Activated CD4-positive, CD25-positive, alpha-beta regulatory T cell (primary cell): ENCODE data around the gene FSHR.

Source experiments
- DNase-seq, 4 experiments: peaks; one replicate each; lab custom pipeline; 2025; lab: John Stamatoyannopoulos, UW

The FSHR gene

DNA sequence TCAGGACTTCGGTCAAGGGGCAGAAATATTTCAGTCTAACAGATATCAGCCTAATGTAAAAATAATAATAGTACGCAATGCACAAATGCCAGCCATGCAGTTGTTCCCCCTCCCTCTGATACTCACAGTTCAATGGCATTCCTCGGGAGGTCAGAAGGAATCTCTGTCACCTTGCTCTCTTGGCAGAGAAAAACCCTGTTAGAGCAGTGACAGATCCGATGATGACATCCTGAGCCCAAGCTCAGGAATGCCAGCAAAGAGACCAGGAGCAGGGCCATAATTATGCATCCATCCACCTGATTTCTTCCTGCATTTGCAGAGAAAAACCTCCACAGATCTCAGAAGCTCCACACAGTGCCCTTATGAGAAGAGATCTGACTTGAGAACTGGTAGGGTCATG is at the start of gene FSHR:
Gene FSHR (minus strand): TSS at position 376 of the 400 bp plus-strand sequence. CDS start 98 bp downstream, at position 278.
- no peak for DNase-seq

DNA sequence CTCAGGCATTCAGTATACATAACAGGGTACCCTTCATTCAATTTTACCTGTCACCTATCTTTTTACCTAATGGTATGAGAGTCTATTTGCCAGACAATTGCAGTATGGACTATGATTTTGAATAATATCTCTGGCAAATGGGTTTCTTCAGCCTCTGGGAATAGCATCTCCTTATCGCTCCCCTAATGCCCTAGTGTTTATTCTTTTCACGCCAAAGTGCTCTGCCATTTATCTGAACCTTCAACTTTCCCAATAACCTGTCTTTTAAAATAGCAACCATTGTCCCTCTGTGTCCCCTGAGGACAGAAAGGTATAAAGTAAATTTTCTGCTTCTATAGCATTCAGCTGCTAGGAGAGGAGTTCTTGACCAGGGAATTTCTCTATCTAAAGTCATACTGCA is 45.0 kb upstream of the FSHR start:
- DNase-seq = no peak

GRCh38 chr2:49194701-49195100 is 40.4 kb upstream of the FSHR start:
- DNase-seq = no peak

DNA sequence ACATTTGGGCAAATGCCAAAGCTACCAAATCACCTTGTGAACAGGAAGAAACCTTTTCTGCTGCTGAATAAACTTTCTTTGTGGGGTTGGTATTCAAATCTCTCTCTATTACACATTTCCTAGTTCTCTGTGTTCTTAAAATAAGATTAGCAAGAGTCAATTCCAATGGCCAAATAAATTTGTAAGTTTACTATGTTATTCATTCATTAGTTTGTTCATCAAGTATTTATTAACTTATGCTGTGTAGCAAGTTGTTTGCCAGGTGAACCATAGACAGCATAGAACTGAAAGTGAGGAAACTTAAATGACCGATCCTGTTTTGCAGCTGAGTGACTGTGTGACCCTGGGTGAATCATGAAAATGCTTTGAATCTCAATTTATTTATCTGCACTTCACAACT is 37.7 kb upstream of the FSHR start:
- DNase-seq = no peak

DNA sequence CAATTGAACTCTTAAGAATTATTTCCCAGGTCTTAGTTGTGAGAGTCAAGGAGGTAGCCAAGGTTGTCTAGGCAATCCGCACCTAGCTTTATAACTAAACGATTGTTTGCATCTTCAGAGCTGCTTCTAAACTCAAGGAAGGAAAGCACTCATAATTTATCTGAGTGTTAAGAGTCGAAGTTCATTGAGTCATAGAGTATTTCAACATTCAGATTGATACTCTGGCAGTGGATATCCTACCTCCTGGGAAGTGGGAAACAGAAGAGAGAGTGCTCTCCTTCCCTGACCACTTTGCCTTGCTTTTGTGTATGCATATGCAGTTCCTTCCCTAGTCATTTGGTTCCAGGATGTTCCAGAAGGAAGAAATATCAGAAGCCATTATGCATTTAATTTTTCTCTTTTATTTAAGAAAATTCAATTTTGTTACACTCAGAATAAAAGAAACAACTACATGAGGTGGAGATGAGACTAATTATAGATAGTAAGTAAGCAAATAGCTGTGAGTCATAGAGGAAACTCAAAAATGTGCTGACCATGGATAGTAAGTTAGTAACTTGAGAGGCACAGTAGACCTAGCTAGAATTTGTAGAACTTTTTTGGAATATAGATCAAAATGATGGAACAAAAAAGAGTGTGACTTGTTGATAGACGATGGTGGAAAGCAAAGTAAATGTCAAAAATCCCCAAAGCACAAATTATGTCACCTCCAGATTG is 35.4 kb upstream of the FSHR start:
- DNase-seq = no peak

DNA sequence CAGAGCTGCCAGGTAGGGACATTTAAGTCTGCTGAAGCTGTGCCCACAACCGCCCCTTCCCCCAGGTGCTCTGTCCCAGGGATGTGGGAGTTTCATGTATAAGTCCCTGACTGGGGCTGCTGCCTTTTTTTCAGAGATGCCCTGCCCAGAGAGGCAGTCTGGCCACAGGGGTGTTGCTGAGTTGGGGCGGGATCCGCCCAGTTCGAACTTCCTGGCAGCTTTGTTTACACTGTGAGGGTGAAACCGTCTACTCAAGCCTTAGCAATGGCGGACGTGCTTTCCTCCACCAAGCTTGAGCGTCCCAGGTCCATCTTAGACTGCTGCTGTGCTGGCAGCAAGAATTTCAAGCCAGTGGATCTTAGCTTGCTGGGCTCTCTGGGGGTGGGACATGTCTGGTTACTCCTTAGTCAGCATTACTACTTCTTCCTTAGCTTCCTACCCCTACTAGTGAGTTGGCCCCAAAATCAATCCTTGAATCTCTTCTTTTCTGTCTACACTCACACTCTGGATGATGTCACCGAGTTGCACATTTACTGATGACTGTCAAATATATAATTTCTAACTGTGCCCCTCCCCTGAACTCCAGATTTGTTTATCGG is 31.8 kb upstream of the FSHR start:
- DNase-seq = no peak

- DNase-seq = no peak
Measured at GRCh38 chr2:49178656-49179055, 24.3 kb upstream of the FSHR start.

- no peak for DNase-seq
Measured at GRCh38 chr2:49177194-49177593, 22.9 kb upstream of the FSHR start.

GRCh38 chr2:49175831-49176230 is 21.5 kb upstream of the FSHR start:
- no peak for DNase-seq

GRCh38 chr2:49174750-49175149 is 20.4 kb upstream of the FSHR start:
- no peak for DNase-seq

GRCh38 chr2:49167131-49167530 is 12.8 kb upstream of the FSHR start:
- DNase-seq = no peak

DNA sequence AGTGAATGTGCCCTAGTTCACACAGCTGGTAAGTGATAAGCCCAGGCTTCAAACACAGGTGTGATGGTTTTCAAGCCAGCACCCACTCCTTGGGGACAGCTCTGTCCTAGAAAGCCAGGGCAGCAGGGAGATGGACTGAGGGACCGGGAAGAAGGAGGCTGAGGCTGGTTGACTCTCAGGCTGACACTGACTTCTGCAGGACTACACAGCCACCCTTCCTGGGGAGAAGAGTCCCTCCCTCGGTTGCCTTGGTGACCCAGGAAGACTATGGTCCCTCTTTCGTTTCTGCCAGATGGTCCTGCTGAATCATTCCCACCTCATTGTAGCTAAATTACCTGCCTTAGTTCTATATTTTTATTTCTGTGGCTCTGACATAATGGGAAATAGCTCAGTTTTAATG is 11.3 kb upstream of the FSHR start:
- no peak for DNase-seq

- no peak for DNase-seq
Measured at GRCh38 chr2:49164729-49165128, 10.4 kb upstream of the FSHR start.

- no peak for DNase-seq
Measured at GRCh38 chr2:49162151-49162550, 7.8 kb upstream of the FSHR start.

GRCh38 chr2:49154891-49155290 is 576 bp upstream of the FSHR start:
- no peak for DNase-seq

DNA sequence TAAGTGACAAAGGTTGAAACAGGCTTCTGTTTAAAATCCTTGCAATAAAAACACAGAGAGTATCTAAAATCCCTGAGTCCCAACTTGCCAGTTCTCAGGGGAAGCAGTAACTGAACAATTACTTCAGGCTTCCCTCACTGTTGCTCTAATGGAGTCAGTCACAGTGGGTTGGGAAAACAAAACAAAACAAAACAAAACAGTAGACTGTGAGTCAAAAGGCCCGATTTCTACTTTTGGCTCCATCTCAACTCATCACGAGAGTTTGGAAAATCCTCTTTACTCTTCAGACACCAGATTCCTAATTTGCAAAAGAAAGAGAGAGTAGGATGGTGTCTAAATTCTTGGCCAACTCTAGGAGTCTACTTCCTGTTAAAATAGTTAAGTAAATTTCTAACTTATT is 1.1 kb downstream of the FSHR start:
- DNase-seq = no peak

DNA sequence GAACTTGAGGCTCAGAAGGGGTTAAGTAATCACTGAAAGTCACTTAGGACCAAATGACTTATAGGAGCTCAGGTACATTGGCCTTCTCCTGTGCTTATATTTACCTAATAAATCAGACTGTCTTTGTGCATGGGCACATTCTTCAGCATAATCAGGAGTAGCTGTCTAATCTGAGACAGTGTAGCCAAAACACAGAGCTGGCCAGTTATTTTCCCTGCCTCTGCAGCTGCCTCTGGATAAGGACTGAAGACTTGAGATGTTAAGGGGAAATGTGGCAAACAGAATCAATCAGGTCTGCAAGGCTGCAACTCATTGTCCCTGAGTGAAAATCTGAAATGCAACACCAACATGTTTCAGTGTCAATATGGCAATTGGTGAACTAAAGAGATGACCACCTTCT is 1.5 kb downstream of the FSHR start:
- no peak for DNase-seq

DNA sequence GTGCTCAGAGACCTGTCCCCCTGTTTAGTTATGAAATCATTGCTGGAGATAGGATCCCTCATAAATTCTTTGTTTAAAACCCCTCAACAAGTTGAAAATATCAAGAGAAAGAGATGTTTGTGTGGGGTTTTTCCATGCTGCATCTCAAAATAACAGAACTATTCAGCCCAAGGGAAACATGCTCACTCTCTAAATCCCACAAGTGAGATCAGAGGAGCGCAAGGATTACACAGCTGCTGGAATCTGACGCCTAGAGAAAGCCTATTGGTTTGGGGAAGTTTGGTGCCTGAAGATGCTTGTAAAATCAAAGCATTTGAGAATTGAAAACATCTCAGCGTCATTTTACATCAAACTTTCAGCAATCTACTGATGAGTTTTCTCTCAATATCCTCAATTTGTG is 7.9 kb downstream of the FSHR start:
- DNase-seq = no peak

- no peak for DNase-seq
Measured at GRCh38 chr2:49131801-49132200, 22.5 kb downstream of the FSHR start.

DNA sequence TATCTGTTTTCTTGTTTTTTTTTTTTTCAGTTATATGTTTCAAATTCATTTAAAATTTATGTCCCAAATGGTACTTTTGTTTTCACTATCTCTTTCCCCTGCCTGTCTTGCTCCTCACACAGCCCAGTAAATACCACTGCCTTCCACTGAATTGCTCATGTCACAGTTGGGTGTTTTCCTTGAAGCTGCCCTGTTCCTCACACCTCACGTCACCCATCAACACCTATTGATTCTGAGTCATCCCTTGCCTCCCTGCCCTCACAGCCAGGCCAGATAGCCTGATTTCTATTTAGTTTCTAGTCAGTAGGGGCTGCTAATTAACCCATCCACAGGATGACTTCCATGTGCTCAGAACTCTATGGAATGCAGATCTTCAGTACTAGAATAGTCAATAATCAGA is 25.3 kb downstream of the FSHR start:
- DNase-seq = no peak

DNA sequence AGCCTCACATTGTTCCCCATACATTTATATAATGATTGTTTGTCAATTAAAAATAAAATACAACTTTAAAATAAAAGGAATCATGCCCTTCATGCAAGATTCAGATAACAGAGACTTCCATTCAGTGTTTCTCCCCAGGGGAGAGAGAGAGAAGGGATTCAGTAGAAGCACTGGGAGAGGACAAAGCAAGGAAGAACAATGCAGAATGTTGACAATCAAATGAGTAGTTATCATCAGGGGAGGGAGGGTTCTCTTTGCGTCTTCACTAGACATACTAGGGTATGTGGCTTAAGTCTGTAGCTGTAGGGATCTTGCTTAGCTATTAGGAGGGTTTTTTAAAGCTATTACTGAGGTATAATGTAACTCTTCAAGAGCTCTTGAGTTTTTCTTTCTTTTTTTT is 30.7 kb downstream of the FSHR start:
- no peak for DNase-seq

- no peak for DNase-seq
Measured at GRCh38 chr2:49122107-49122506, 32.2 kb downstream of the FSHR start.

DNA sequence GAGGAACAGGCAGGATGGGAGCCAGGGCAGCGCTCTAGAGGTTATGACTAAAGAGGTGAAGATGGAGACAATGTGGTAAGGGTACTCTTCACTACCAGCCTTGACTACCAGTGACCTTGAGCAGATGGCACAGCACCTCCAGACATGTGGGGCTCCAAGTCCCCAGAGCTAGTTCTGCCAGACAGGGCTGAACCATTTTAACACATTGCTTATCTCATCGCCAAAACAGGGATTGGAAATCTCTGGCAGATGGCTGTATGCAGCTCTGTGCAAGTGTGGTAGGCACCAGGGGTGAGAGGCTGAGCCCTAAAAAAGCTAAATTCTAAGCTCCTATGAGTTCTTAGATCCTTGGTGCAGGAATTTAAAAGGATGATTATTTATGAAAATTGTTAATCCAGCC is 41.3 kb downstream of the FSHR start:
- DNase-seq = no peak

DNA sequence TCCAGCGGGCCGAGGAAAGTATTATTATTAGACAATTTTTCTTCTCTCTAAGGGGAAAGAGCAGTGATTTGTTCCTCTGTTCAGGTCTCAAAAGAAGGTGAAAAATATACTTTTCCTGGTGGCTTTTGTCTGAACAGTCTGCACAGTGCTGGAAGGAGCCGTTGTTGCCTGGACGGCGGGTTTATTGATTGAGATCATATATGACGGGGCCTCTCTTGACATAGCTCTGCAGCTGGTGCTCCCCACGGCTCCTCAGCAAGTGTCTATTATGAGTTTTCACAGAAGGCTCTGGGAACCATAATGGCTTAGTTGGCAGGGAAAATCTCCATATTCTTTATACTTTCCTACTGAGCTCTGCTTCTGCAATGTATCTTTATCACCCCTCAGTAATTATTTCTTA is 42.9 kb downstream of the FSHR start:
- no peak for DNase-seq
